ENCODE measurements around the gene SPOUT1.
"Not testable (repeated sequence)": the region's sequence is repeated elsewhere in the genome, so short reads cannot be mapped to it uniquely, and the experiment has no call there.

Gene SPOUT1, protein sequence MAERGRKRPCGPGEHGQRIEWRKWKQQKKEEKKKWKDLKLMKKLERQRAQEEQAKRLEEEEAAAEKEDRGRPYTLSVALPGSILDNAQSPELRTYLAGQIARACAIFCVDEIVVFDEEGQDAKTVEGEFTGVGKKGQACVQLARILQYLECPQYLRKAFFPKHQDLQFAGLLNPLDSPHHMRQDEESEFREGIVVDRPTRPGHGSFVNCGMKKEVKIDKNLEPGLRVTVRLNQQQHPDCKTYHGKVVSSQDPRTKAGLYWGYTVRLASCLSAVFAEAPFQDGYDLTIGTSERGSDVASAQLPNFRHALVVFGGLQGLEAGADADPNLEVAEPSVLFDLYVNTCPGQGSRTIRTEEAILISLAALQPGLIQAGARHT

GRCh38 chr9:128829477-128830251 is at the start of gene SPOUT1:
Gene SPOUT1 (minus strand): TSS chr9:128829794. CDS start chr9:128829780, 14 bp downstream.
- H3K36me3 ChIP-seq (replicated peaks) = peaks cover 26% of the 10 kb centered on the region
- peak within 1 kb of the TSS; percentile 87 for H3K4me3 ChIP-seq (ENCODE audit: low read depth, low read length)
- no peak for TF ChIP-seq CTCF (IDR thresholded peaks at IDR 0.05; ENCODE audit: low read depth, low read length, missing control alignments)
- in situ Hi-C loops (cut with HindIII; ENCODE audit: low pct_ligation_motif_present, low sequenced_read_pairs) = no loop called here
- H3K27me3 ChIP-seq (replicated peaks) = no peaks in the 10 kb centered on the region
- peak; percentile 85 for DNase-seq
- peak within 1 kb of the TSS; percentile 25 for H3K27ac ChIP-seq

DNA sequence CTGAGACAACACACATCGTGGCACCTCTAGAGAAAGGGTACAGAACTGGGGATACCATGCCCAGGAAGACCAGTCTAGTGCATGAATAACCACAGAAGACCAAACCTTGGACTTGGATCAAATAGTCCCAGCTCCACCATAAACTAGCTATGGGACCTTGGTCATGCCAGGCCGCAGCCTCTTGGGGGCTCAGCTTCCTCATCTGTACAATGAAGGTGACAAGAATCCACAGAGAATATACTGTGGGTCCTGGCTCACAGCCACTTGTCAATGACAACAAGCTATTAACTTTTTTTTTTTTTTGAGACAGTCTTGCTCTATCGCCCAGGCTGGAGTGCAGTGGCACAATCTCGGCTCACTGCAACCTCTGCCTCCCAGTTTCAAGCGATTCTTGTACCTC is 48.3 kb upstream of the SPOUT1 start:
- no peaks in the 10 kb centered on the region for H3K36me3 ChIP-seq (replicated peaks)
- H3K27me3 ChIP-seq (replicated peaks) = no peaks in the 10 kb centered on the region
- H3K4me3 ChIP-seq (ENCODE audit: low read depth, low read length) = no peak overlapping the region
- TF ChIP-seq CTCF (IDR thresholded peaks at IDR 0.05; ENCODE audit: low read depth, low read length, missing control alignments) = no peak
- in situ Hi-C loops (cut with HindIII; ENCODE audit: low pct_ligation_motif_present, low sequenced_read_pairs) = no loop called here
- no peak for DNase-seq
- H3K27ac ChIP-seq = no peak overlapping the region

DNA sequence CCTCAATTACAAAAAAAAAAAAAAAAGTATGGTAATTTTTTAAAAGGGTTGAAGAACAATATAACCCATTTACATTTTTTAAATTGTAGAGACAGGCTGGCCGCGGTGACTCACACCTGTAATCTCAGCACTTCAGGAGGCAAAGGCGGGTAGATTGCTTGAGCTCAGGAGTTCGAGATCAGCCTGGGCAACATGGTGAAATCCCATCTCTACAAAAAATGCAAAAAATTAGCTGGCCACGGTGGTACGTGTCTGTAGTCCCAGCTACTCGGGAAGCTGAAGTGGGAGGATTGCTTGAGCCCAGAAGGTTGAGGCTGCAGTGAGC is 41.3 kb upstream of the SPOUT1 start:
- in situ Hi-C loops (cut with HindIII; ENCODE audit: low pct_ligation_motif_present, low sequenced_read_pairs); H3K4me3 ChIP-seq (ENCODE audit: low read depth, low read length); H3K27ac ChIP-seq; H3K36me3 ChIP-seq (replicated peaks); H3K27me3 ChIP-seq (replicated peaks); DNase-seq: not testable (repeated sequence)

GRCh38 chr9:128870128-128870940 is 40.7 kb upstream of the SPOUT1 start:
- no peaks in the 10 kb centered on the region for H3K27me3 ChIP-seq (replicated peaks)
- no peaks in the 10 kb centered on the region for H3K36me3 ChIP-seq (replicated peaks)
- DNase-seq = no peak

GRCh38 chr9:128863647-128864046 is 34.1 kb upstream of the SPOUT1 start:
- no peaks in the 10 kb centered on the region for H3K36me3 ChIP-seq (replicated peaks)
- in situ Hi-C loops (cut with HindIII; ENCODE audit: low pct_ligation_motif_present, low sequenced_read_pairs) = no loop called here
- H3K27ac ChIP-seq = no peak overlapping the region
- peak; percentile 94 for TF ChIP-seq CTCF (IDR thresholded peaks at IDR 0.05; ENCODE audit: low read depth, low read length, missing control alignments)
- no peaks in the 10 kb centered on the region for H3K27me3 ChIP-seq (replicated peaks)
- H3K4me3 ChIP-seq (ENCODE audit: low read depth, low read length) = no peak overlapping the region
- DNase-seq = no peak

More at GRCh38 chr9:128870128-128870940, 40.7 kb upstream of the SPOUT1 start:
- Histone ChIP-seq H3K27ac (no peak overlapping the region), H3K4me3 (ENCODE audit: low read depth, low read length) (no peak overlapping the region)
- in situ Hi-C loops (cut with HindIII; ENCODE audit: low pct_ligation_motif_present, low sequenced_read_pairs) = no loop called here
- no peak for TF ChIP-seq CTCF (IDR thresholded peaks at IDR 0.05; ENCODE audit: low read depth, low read length, missing control alignments)

GRCh38 chr9:128862401-128862851 is 32.8 kb upstream of the SPOUT1 start:
- Histone ChIP-seq H3K36me3 (replicated peaks) (no peaks in the 10 kb centered on the region), H3K27ac (no peak overlapping the region), H3K4me3 (ENCODE audit: low read depth, low read length) (no peak overlapping the region), H3K27me3 (replicated peaks) (no peaks in the 10 kb centered on the region)
- no peak for DNase-seq
- in situ Hi-C loops (cut with HindIII; ENCODE audit: low pct_ligation_motif_present, low sequenced_read_pairs) = no loop called here
- TF ChIP-seq CTCF (IDR thresholded peaks at IDR 0.05; ENCODE audit: low read depth, low read length, missing control alignments) = no peak

Measured in brain microvascular endothelial cell (primary cell).